Progenitor cell of endocrine pancreas (in vitro differentiated cells): Measurements from ENCODE around the gene BTG4. TPM values are rescaled to one million over a fixed set of nuclear protein-coding genes. Genes with fewer than 3 reads are reported as not detected.

Experiments
- DNase-seq: peaks from one replicate; pipeline ENCODE4 v3.0.0; 2021; ENCODE audit warnings: low spot score; ENCODE audit not compliant: unreplicated experiment
- H3K27ac Mint-ChIP-seq: 2 replicates; pipeline ENCODE4 v1.8.0; 2021; ENCODE audit warnings: mild to moderate bottlenecking, moderate library complexity, mixed read lengths
- H3K27me3 Mint-ChIP-seq: 2 replicates; pipeline ENCODE4 v1.8.0; 2021; ENCODE audit warnings: mixed read lengths
- H3K36me3 Mint-ChIP-seq: 2 replicates; pipeline ENCODE4 v1.8.0; 2022; ENCODE audit warnings: mixed read lengths; ENCODE audit not compliant: insufficient read depth
- H3K4me1 Mint-ChIP-seq: 2 replicates; pipeline ENCODE4 v1.8.0; 2021; ENCODE audit warnings: low read depth, mixed read lengths
- H3K4me3 Mint-ChIP-seq: 2 replicates; pipeline ENCODE4 v1.8.0; 2021; ENCODE audit warnings: low read depth, mild to moderate bottlenecking, moderate library complexity, mixed read lengths
- H3K9me3 Mint-ChIP-seq: 2 replicates; pipeline ENCODE4 v1.8.0; 2021; ENCODE audit warnings: low read depth, mixed read lengths
- CTCF ChIP-seq: fragments of 200-600 bp; sonication (generic); IDR thresholded peaks from one replicate; pipeline ENCODE4 v1.5.0; 2021; ENCODE audit warnings: antibody characterized with exemption, mild to moderate bottlenecking; ENCODE audit not compliant: unreplicated experiment
- total RNA-seq: library from RNA; stranded (reverse); gene quantifications from 2 replicates; pipeline ENCODE4 v1.2.1, GENCODE V29; 2021

Gene BTG4
- total RNA-seq, 1 donor from 2014 or later: not detected

- Mint-ChIP-seq H3K27ac (no peak within 1 kb of the TSS), H3K4me1 (peaks cover 5% of the 10 kb centered on the region)
These were observed 2.2 kb upstream of the BTG4 start, which contains the start of gene HOATZ for GRCh38 chr11:111514216-111515031. Gene HOATZ (plus strand): TSS chr11:111514778. CDS start chr11:111514785, 7 bp downstream.

GRCh38 chr11:111513240-111513605 lies 1.0 kb upstream of the BTG4 start:
- DNase-seq: no peak
- Mint-ChIP-seq H3K9me3 (peaks cover 3% of the 10 kb centered on the region), H3K27ac (no peak overlapping the region), H3K4me1 (peaks cover 5% of the 10 kb centered on the region), H3K27me3 (peaks cover 50% of the 10 kb centered on the region), H3K4me3 (no peak overlapping the region), H3K36me3 (no peaks in the 10 kb centered on the region)
- no peak for TF ChIP-seq CTCF

More at GRCh38 chr11:111514216-111515031, 2.2 kb upstream of the BTG4 start, which contains the start of gene HOATZ:
- H3K9me3 Mint-ChIP-seq: peaks cover 3% of the 10 kb centered on the region
- peaks cover 50% of the 10 kb centered on the region for H3K27me3 Mint-ChIP-seq
- H3K4me3 Mint-ChIP-seq: peak within 1 kb of the TSS; percentile 38
- H3K36me3 Mint-ChIP-seq: no peaks in the 10 kb centered on the region
- TF ChIP-seq CTCF: peak; percentile 33
- DNase-seq: peak; percentile 10

- TF ChIP-seq CTCF: no peak
- no peak for DNase-seq
- Mint-ChIP-seq H3K4me1 (peaks cover 5% of the 10 kb centered on the region), H3K4me3 (no peak overlapping the region), H3K27ac (no peak overlapping the region), H3K27me3 (peaks cover 55% of the 10 kb centered on the region), H3K9me3 (peaks cover 3% of the 10 kb centered on the region), H3K36me3 (no peaks in the 10 kb centered on the region)
These were observed 1.9 kb downstream of the BTG4 start for GRCh38 chr11:111510311-111510710.

- Mint-ChIP-seq H3K27me3 (peaks cover 17% of the 10 kb centered on the region), H3K4me1 (peaks cover 6% of the 10 kb centered on the region), H3K27ac (no peak overlapping the region), H3K36me3 (no peaks in the 10 kb centered on the region), H3K9me3 (no peaks in the 10 kb centered on the region), H3K4me3 (no peak overlapping the region)
- no peak for DNase-seq
- TF ChIP-seq CTCF: no peak
These were observed 9.6 kb downstream of the BTG4 start for GRCh38 chr11:111502611-111503010.

- H3K9me3 Mint-ChIP-seq: no peaks in the 10 kb centered on the region
- H3K4me3 Mint-ChIP-seq: no peak overlapping the region
- no peak for TF ChIP-seq CTCF
- no peak for DNase-seq
- no peak overlapping the region for H3K27ac Mint-ChIP-seq
- no peaks in the 10 kb centered on the region for H3K36me3 Mint-ChIP-seq
- peaks cover 18% of the 10 kb centered on the region for H3K27me3 Mint-ChIP-seq
- peaks cover 6% of the 10 kb centered on the region for H3K4me1 Mint-ChIP-seq
These were observed 11.7 kb downstream of the BTG4 start for GRCh38 chr11:111500481-111500880.
